SJSA1 (cell line): Measurements from ENCODE around the gene SHD. TPM values are rescaled to one million over a fixed set of nuclear protein-coding genes. Genes with fewer than 3 reads are reported as not detected.
"Not testable (repeated sequence)": the region's sequence is repeated elsewhere in the genome, so short reads cannot be mapped to it uniquely, and the experiment has no call there.

Experiments used
- DNase-seq, 2 experiments: peaks; one replicate each; pipeline ENCODE4 v3.0.0-alpha.2; 2015 to 2020; ENCODE audit warnings: low spot score in 2 of 2, low read depth in 1 of 2
- H3K27ac ChIP-seq: fragments of 250-450 bp; sonication (Bioruptor Pico); 2 replicates; pipeline ENCODE4 v1.5.1; 2020; ENCODE audit warnings: mild to moderate bottlenecking, moderate library complexity
- H3K27me3 ChIP-seq: fragments of 250-450 bp; sonication (Bioruptor Pico); replicated peaks from 2 replicates; pipeline ENCODE4 v1.5.1; 2020; ENCODE audit warnings: mild to moderate bottlenecking, moderate library complexity
- H3K36me3 ChIP-seq: fragments of 250-450 bp; sonication (Bioruptor Pico); 2 replicates; pipeline ENCODE4 v1.5.1; 2020; ENCODE audit warnings: mild to moderate bottlenecking
- H3K4me1 ChIP-seq: fragments of 250-450 bp; sonication (Bioruptor Pico); replicated peaks from 2 replicates; pipeline ENCODE4 v1.6.1; 2021; ENCODE audit warnings: mild to moderate bottlenecking
- H3K4me3 ChIP-seq: fragments of 250-450 bp; sonication (Bioruptor Pico); 2 replicates; pipeline ENCODE4 v1.5.1; 2020; ENCODE audit warnings: mild to moderate bottlenecking
- H3K9me3 ChIP-seq: fragments of 250-450 bp; sonication (Bioruptor Pico); replicated peaks from 2 replicates; pipeline ENCODE4 v1.5.1; 2020; ENCODE audit warnings: mild to moderate bottlenecking
- total RNA-seq: library from RNA; depleted of rRNA; stranded (reverse); fragments of >200 nt; shearing (Covaris generic); gene quantifications from 2 replicates; pipeline ENCODE4 v1.2.3, GENCODE V29; 2014

Gene SHD
- total RNA-seq, 1 experiment from 2014 or later: not detected

- H3K27me3 ChIP-seq: peaks cover 43% of the 10 kb centered on the region
- H3K4me3 ChIP-seq: no peak overlapping the region
- H3K9me3 ChIP-seq: no peaks in the 10 kb centered on the region
- H3K27ac ChIP-seq: no peak overlapping the region
- H3K4me1 ChIP-seq: no peaks in the 10 kb centered on the region
- no peak for DNase-seq
- no peaks in the 10 kb centered on the region for H3K36me3 ChIP-seq
These were observed 1.8 kb upstream of the SHD start for GRCh38 chr19:4277191-4277696.

GRCh38 chr19:4278010-4278409 lies 1.1 kb upstream of the SHD start:
- H3K27me3 ChIP-seq: peaks cover 50% of the 10 kb centered on the region
- H3K4me3 ChIP-seq: no peak overlapping the region
- no peaks in the 10 kb centered on the region for H3K36me3 ChIP-seq
- no peaks in the 10 kb centered on the region for H3K9me3 ChIP-seq
- H3K4me1 ChIP-seq: no peaks in the 10 kb centered on the region
- no peak for DNase-seq
- H3K27ac ChIP-seq: no peak overlapping the region

- Histone ChIP-seq H3K9me3 (no peaks in the 10 kb centered on the region), H3K4me3 (no peak overlapping the region), H3K27ac (no peak overlapping the region), H3K36me3 (no peaks in the 10 kb centered on the region), H3K27me3 (peaks cover 61% of the 10 kb centered on the region), H3K4me1 (no peaks in the 10 kb centered on the region)
- DNase-seq: no peak
These were observed 132 bp downstream of the SHD start for GRCh38 chr19:4279267-4279529.

GRCh38 chr19:4279530-4280422 lies 710 bp downstream of the SHD start:
- H3K4me3 ChIP-seq: no peak overlapping the region
- DNase-seq: no peak
- peaks cover 67% of the 10 kb centered on the region for H3K27me3 ChIP-seq

GRCh38 chr19:4284176-4284958 lies 5.3 kb downstream of the SHD start:
- no peak for DNase-seq
- no peaks in the 10 kb centered on the region for H3K36me3 ChIP-seq
- no peak overlapping the region for H3K27ac ChIP-seq
- peaks cover 64% of the 10 kb centered on the region for H3K27me3 ChIP-seq
- no peak overlapping the region for H3K4me3 ChIP-seq
- H3K9me3 ChIP-seq: no peaks in the 10 kb centered on the region
- H3K4me1 ChIP-seq: no peaks in the 10 kb centered on the region

More at GRCh38 chr19:4279530-4280422, 710 bp downstream of the SHD start:
- Histone ChIP-seq H3K4me1 (no peaks in the 10 kb centered on the region), H3K27ac (no peak overlapping the region), H3K36me3 (no peaks in the 10 kb centered on the region), H3K9me3 (no peaks in the 10 kb centered on the region)

- Histone ChIP-seq H3K27ac (no peak overlapping the region), H3K9me3 (no peaks in the 10 kb centered on the region), H3K27me3 (peaks cover 58% of the 10 kb centered on the region), H3K4me1 (no peaks in the 10 kb centered on the region), H3K36me3 (no peaks in the 10 kb centered on the region), H3K4me3 (no peak overlapping the region)
- no peak for DNase-seq
These were observed 5.9 kb downstream of the SHD start for GRCh38 chr19:4284974-4285373.

GRCh38 chr19:4286141-4286540 lies 7.1 kb downstream of the SHD start:
- H3K27me3 ChIP-seq: peaks cover 47% of the 10 kb centered on the region
- H3K27ac ChIP-seq, H3K36me3 ChIP-seq, H3K9me3 ChIP-seq, H3K4me1 ChIP-seq, DNase-seq, H3K4me3 ChIP-seq: not testable (repeated sequence)

GRCh38 chr19:4288091-4288777 lies 9.2 kb downstream of the SHD start:
- no peaks in the 10 kb centered on the region for H3K36me3 ChIP-seq
- no peak overlapping the region for H3K4me3 ChIP-seq
- no peak overlapping the region for H3K27ac ChIP-seq
- H3K27me3 ChIP-seq: peaks cover 27% of the 10 kb centered on the region
- DNase-seq: no peak
- no peaks in the 10 kb centered on the region for H3K9me3 ChIP-seq
- no peaks in the 10 kb centered on the region for H3K4me1 ChIP-seq

- H3K27me3 ChIP-seq: peaks cover 13% of the 10 kb centered on the region
- H3K9me3 ChIP-seq: no peaks in the 10 kb centered on the region
- H3K36me3 ChIP-seq: no peaks in the 10 kb centered on the region
- no peak for DNase-seq
- no peak overlapping the region for H3K4me3 ChIP-seq
- H3K4me1 ChIP-seq: no peaks in the 10 kb centered on the region
- no peak overlapping the region for H3K27ac ChIP-seq
These were observed 12.2 kb downstream of the SHD start for GRCh38 chr19:4291184-4291732.

- H3K27me3 ChIP-seq: peaks cover 4% of the 10 kb centered on the region; the same call in 1 of the 2 replicates
- no peak overlapping the region for H3K27ac ChIP-seq
- H3K4me1 ChIP-seq: no peaks in the 10 kb centered on the region
- H3K9me3 ChIP-seq: no peaks in the 10 kb centered on the region
- no peak for DNase-seq
- no peak overlapping the region for H3K4me3 ChIP-seq
- no peaks in the 10 kb centered on the region for H3K36me3 ChIP-seq
These were observed 13.4 kb downstream of the SHD start for GRCh38 chr19:4292515-4292914.

- Histone ChIP-seq H3K9me3 (no peaks in the 10 kb centered on the region), H3K4me3 (no peak overlapping the region), H3K27ac (no peak overlapping the region), H3K4me1 (no peaks in the 10 kb centered on the region), H3K36me3 (no peaks in the 10 kb centered on the region), H3K27me3 (peaks cover 4% of the 10 kb centered on the region; the same call in 1 of the 2 replicates)
- DNase-seq: no peak
These were observed 15.3 kb downstream of the SHD start for GRCh38 chr19:4294389-4294788.

GRCh38 chr19:4295972-4296771 lies 17.1 kb downstream of the SHD start:
- Histone ChIP-seq H3K27ac (no peak overlapping the region), H3K4me1 (no peaks in the 10 kb centered on the region), H3K36me3 (no peaks in the 10 kb centered on the region), H3K9me3 (no peaks in the 10 kb centered on the region), H3K4me3 (no peak overlapping the region), H3K27me3 (peaks cover 4% of the 10 kb centered on the region; the same call in 1 of the 2 replicates)
- DNase-seq: no peak
